Neural progenitor cell (in vitro differentiated cells): Measurements from ENCODE around the gene HDAC1.

Experiments
- EZH2 ChIP-seq: fragments of 200-600 bp; sonication (generic); IDR thresholded peaks from 2 replicates; pipeline ENCODE4 v1.6.1; 2017; ENCODE audit warnings: antibody characterized with exemption, mild to moderate bottlenecking, moderate library complexity
- TF ChIP-seq, protein P1 (sequence below): fragments of 200-600 bp; sonication (generic); IDR thresholded peaks from 2 replicates; pipeline ENCODE4 v1.5.1; 2017; ENCODE audit warnings: antibody characterized with exemption, mild to moderate bottlenecking

DNA sequence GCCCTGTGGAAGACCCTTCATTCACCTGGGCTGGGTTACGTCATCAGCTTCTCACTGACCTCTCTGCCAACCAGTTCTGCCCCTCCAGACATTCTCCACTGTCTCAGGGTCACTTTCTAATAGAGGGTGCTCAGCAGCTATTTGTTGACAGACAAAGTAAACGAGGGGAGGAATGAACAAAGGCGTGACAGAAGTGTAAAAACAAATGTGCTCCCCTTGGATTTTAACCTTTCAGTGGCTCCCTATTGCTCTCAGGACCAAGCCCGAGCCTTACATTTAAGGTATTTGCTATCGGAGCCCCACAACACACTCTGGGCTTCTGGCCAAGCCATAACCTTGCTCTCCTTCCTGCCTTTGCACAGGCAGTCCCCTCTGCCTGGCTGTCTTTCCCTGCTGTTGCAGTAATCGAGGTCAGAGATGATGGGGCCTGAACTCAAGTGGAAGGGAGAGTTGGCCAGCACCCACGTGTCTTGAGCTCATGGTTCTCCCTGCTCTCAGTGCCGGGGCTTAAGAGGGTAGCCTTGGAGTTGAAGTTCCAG, 53.5 kb downstream of the HDAC1 start:
- TF ChIP-seq, protein P1, sequence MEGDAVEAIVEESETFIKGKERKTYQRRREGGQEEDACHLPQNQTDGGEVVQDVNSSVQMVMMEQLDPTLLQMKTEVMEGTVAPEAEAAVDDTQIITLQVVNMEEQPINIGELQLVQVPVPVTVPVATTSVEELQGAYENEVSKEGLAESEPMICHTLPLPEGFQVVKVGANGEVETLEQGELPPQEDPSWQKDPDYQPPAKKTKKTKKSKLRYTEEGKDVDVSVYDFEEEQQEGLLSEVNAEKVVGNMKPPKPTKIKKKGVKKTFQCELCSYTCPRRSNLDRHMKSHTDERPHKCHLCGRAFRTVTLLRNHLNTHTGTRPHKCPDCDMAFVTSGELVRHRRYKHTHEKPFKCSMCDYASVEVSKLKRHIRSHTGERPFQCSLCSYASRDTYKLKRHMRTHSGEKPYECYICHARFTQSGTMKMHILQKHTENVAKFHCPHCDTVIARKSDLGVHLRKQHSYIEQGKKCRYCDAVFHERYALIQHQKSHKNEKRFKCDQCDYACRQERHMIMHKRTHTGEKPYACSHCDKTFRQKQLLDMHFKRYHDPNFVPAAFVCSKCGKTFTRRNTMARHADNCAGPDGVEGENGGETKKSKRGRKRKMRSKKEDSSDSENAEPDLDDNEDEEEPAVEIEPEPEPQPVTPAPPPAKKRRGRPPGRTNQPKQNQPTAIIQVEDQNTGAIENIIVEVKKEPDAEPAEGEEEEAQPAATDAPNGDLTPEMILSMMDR = no peak
- no peak for TF ChIP-seq EZH2
